T47D (cell line): ENCODE results near the gene ZNF580.

ENCODE experiments used
- DNase-seq, 2 experiments: peaks; one replicate each; pipeline versions ENCODE4 v3.0.0 to v3.0.0-alpha.2; 2011 to 2012; ENCODE audit warnings: low read depth in 1 of 2, low spot score in 1 of 2
- JUND ChIP-seq: IDR thresholded peaks from 2 replicates; pipeline ENCODE4 v1.6.1; 2012; ENCODE audit warnings: low read depth
- in situ Hi-C: cut with HindIII; loops from 2 replicates; pipeline ENCODE4 v1.10.0; 2016; ENCODE audit warnings: low sequenced_read_pairs, low pct_unique_long_range_greater_than_20kb

The ZNF580 gene

GRCh38 chr19:55640577-55641425 is at the start of gene ZNF580:
Gene ZNF580, plus strand, starts transcription at chr19:55641002. Its CDS starts 1,507 bp downstream, at chr19:55642509.
- in situ Hi-C loops: no loop called here
- DNase-seq: peak; percentile 51 to 79
- no peak for TF ChIP-seq JUND

- in situ Hi-C loops: no loop called here
- no peak for DNase-seq
- no peak for TF ChIP-seq JUND
These were observed 49.2 kb upstream of the ZNF580 start for GRCh38 chr19:55591555-55591954.

- no peak for DNase-seq
- in situ Hi-C loops: no loop called here
- no peak for TF ChIP-seq JUND
These were observed 48.3 kb upstream of the ZNF580 start for GRCh38 chr19:55592391-55593090.

- TF ChIP-seq JUND: no peak
- in situ Hi-C loops: no loop called here
- DNase-seq: no peak
These were observed 47.6 kb upstream of the ZNF580 start for GRCh38 chr19:55593096-55593772.

GRCh38 chr19:55594996-55595545 is 45.7 kb upstream of the ZNF580 start:
- in situ Hi-C loops: no loop called here
- TF ChIP-seq JUND: no peak
- DNase-seq: no peak

- no peak for DNase-seq
- TF ChIP-seq JUND: no peak
- in situ Hi-C loops: no loop called here
These were observed 44.5 kb upstream of the ZNF580 start for GRCh38 chr19:55596304-55596703.

- TF ChIP-seq JUND: no peak
- DNase-seq: no peak
- in situ Hi-C loops: no loop called here
These were observed 43.3 kb upstream of the ZNF580 start for GRCh38 chr19:55597501-55597921.

GRCh38 chr19:55598034-55598433 is 42.8 kb upstream of the ZNF580 start:
- no peak for DNase-seq
- in situ Hi-C loops: no loop called here
- TF ChIP-seq JUND: no peak

- no peak for TF ChIP-seq JUND
- DNase-seq: peak; percentile 82 to 97
- in situ Hi-C loops: no loop called here
These were observed 41.9 kb upstream of the ZNF580 start for GRCh38 chr19:55598719-55599467.

- TF ChIP-seq JUND: no peak
- in situ Hi-C loops: no loop called here
These were observed 41.3 kb upstream of the ZNF580 start, which contains the start of gene FIZ1 for GRCh38 chr19:55599468-55599841. Gene FIZ1, minus strand, starts transcription at chr19:55599517. Its CDS starts 1,652 bp downstream, at chr19:55597865.

GRCh38 chr19:55599842-55600661 is 40.8 kb upstream of the ZNF580 start, which contains the start of gene ZNF524:
Gene ZNF524, plus strand, starts transcription at chr19:55600288. Its CDS starts 1,825 bp downstream, at chr19:55602113.
- in situ Hi-C loops: no loop called here
- DNase-seq: peak; percentile 67 to 89
- no peak for TF ChIP-seq JUND

More at GRCh38 chr19:55599468-55599841, 41.3 kb upstream of the ZNF580 start, which contains the start of gene FIZ1:
- peak; percentile 71 to 98 for DNase-seq
